Stimulated activated CD8-positive, alpha-beta memory T cell treated with anti-CD3 and anti-CD28 coated beads, Interleukin-2, amount 100 ng/mL, for 1 hour (primary cell): ENCODE results near the gene HORMAD2.
"Not testable (repeated sequence)": the region's sequence is repeated elsewhere in the genome, so short reads cannot be mapped to it uniquely, and the experiment has no call there.

Experiments
- DNase-seq, 2 donors: peaks; one replicate each; pipeline ENCODE4 v3.0.0-alpha.2; 2020; ENCODE audit warnings: low read depth in 2 of 2

The HORMAD2 gene

GRCh38 chr22:30209642-30210041 lies 129.4 kb downstream of the HORMAD2 start:
- no peak for DNase-seq

- DNase-seq, result no peak
Observed at GRCh38 chr22:30210235-30210909, 130.1 kb downstream of the HORMAD2 start.

GRCh38 chr22:30211124-30211820 lies 131.0 kb downstream of the HORMAD2 start:
- no peak for DNase-seq

GRCh38 chr22:30212363-30212995 lies 132.2 kb downstream of the HORMAD2 start:
- no peak for DNase-seq

GRCh38 chr22:30212996-30213441 lies 132.8 kb downstream of the HORMAD2 start:
- no peak for DNase-seq

- DNase-seq, result no peak
Observed at GRCh38 chr22:30214703-30215407, 134.6 kb downstream of the HORMAD2 start.

- not testable (repeated sequence) for DNase-seq
Observed at GRCh38 chr22:30216272-30216671, 136.0 kb downstream of the HORMAD2 start.

- DNase-seq, result no peak
Observed at GRCh38 chr22:30216710-30217109, 136.4 kb downstream of the HORMAD2 start.

GRCh38 chr22:30217698-30218560 lies 137.7 kb downstream of the HORMAD2 start:
- DNase-seq, result no peak

GRCh38 chr22:30219049-30219654 lies 138.9 kb downstream of the HORMAD2 start:
- DNase-seq, result no peak

- no peak for DNase-seq
Observed at GRCh38 chr22:30219668-30220278, 139.5 kb downstream of the HORMAD2 start.

GRCh38 chr22:30220338-30221012 lies 140.2 kb downstream of the HORMAD2 start:
- no peak for DNase-seq

- DNase-seq, result peak; percentile 24 to 36
Observed at GRCh38 chr22:30221121-30221992, 141.1 kb downstream of the HORMAD2 start.

- DNase-seq, result no peak
Observed at GRCh38 chr22:30222321-30222720, 142.1 kb downstream of the HORMAD2 start.

GRCh38 chr22:30223303-30223702 lies 143.0 kb downstream of the HORMAD2 start:
- DNase-seq, result no peak

- DNase-seq, result no peak
Observed at GRCh38 chr22:30224161-30224857, 144.0 kb downstream of the HORMAD2 start.

- no peak for DNase-seq
Observed at GRCh38 chr22:30225220-30225927, 145.1 kb downstream of the HORMAD2 start.
